GM11168 (cell line): ENCODE results near the gene DGKH.
"Not testable (repeated sequence)": the region's sequence is repeated elsewhere in the genome, so short reads cannot be mapped to it uniquely, and the experiment has no call there.

ENCODE experiments used
- in situ Hi-C: fragments of 300-500 bp; cut with MboI; formaldehyde crosslinking; loops from one replicate; pipeline ENCODE4 v1.12.0; 2022; ENCODE audit warnings: low sequenced_read_pairs; ENCODE audit not compliant: unreplicated experiment

The DGKH gene

DNA sequence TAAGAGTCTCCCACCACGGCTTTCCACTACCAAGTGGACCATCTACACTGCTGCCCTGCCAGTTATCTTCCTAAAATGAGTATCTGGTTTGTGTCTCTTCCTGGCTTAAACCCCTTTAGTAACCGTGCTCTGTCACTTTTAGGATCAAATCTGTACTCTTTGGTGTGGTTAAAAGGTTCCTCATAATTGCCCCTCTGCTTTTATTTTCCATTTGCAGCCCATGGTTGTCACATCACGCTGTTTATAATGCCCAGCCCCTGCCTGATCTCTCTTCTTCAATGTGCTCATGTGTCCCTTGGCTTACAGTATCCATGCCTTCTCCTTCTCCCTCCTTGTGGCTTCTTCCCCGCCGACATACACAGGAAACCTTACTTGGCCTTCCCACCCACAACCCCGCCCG lies 100.1 kb downstream of the DGKH start:
- in situ Hi-C loops, result no loop called here

DNA sequence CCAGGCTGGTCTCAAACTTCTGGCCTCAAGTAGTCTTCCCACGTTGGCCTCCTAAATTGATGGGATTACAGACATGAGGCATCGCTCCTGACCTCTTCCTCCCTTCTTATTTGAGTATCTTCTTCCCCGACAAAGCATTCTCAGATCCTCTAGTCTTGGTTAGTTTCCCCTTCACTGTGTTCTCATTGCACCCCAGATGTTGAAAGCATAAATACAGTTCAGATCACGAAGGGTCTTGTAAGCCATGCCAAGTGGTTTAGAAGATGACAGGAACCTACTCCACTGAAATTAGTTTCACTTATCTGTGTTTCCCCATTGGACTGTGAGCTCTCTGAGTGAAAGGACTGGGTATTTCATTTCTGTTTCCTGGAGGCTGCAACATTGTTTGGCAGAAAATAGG lies 100.7 kb downstream of the DGKH start:
- in situ Hi-C loops, result no loop called here

DNA sequence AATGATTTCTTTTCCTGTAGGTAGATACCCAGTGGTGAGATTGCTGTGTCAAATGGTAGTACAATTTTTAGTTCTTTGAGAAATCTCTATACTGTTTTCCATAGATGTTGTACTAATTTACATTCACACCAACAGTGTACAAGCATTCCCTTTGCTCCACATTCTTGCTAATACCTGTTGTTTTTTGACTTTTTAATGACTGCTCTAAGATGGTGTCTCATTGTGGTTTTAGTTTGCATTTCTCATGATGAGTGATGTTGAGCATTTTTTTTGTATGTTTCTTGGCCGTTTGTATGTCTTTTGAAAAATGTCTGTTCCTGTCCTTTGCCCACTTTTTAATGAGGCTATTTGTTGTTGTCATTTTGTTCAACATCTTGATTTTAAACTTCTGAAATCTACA lies 103.3 kb downstream of the DGKH start:
- in situ Hi-C loops, result no loop called here

DNA sequence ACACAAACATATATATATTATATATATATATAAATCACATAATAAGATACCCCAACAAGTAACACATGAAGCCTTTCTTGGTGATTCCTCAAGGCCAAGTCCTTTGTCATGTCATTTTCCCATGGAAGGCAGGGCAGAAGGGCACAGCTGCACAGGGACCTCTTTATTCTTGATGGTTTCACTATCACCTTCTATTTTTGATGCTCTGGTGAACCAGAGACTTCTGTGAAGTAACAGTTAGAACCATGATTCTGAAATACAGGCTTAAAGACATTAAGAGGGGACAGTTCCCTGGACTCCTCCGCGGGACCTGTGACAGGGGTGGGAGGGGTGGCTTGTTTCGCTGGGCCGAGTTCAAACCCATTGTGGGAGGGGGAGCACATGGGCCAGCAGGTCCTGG lies 104.0 kb downstream of the DGKH start:
- in situ Hi-C loops, result no loop called here

DNA sequence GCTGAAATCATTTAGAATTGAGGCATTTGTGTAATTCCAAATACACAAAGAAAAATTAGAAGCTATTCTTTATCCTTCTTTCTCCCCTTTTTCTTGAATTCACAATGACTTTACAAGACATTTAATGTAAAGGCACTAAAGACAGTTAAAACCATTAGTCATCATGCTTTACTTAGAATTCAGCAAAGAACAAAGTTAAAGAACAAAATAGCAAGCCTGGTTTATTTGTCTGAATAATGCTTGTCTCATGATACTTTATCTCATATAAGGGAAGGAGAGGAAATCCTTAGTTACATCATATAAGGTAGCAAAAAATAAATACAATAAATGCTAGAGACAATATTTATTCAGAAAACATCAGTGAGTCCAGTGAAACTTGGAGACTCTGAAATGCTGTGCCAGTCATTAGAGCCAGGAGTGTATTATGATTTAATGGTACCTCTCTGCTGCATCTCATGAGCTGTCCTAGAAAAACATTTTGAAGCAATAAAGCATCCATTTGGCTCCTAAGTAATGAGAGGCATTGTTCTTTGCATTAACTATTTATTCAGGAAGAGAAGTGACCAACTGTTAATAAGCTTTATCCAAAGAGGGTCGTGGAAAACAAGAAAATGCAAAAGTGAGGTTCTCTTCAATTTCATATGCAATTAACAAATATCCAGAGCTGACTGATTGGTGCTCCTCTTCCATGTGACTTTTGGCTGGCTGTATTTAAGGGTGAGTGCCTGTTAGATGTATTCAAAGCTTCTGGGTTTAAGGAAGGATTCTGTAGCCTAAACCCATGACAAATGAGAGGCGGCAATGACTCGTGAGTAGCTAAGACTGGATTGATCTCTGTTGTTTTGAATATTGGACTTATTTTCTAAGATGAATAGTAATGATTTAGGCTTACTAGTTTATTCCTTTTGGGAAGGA lies 105.0 kb downstream of the DGKH start:
- in situ Hi-C loops, result no loop called here

DNA sequence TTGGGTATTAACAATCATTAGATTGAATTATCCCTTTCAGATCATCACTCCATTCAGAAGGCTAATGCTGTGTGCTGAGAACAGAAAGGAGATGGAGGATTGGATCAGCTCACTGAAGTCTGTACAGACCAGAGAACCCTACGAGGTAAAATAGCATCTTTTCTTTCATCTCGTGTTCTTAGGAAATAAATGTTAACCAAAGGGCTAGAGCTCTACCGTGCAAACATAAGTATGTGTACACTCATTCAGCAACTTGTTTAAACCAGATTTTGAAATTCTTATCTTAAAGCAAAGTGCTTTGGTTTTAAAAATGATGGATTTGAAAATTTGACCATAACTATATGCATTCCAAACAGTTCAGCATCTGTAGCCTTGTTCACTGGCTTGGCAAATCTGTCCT lies 106.8 kb downstream of the DGKH start:
- in situ Hi-C loops, result no loop called here

DNA sequence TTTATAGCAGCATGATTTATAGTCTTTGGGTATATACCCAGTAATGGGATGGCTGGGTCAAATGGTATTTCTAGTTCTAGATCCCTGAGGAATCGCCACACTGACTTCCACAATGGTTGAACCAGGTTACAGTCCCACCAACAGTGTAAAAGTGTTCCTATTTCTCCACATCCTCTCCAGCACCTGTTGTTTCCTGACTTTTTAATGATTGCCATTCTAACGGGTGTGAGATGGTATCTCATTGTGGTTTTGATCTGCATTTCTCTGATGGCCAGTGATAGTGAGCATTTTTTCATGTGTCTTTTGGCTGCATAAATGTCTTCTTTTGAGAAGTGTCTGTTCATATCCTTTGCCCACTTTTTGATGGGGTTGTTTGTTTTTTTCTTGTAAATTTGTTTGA lies 114.9 kb downstream of the DGKH start:
- in situ Hi-C loops, result not testable (repeated sequence)

DNA sequence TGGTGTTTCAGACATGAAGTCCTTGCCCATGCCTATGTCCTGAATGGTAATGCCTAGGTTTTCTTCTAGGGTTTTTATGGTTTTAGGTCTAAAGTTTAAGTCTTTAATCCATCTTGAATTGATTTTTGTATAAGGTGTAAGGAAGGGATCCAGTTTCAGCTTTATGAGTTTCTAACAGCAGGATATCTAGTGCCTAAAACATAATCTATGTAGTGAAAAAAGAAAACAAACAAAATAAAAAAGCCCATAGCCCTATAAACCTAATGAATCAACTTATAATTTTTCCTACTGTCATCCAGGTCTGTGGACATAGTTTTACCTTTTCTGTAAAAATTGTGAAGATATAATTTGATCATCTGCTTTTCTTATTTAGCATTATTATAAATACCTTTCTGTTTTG lies 115.5 kb downstream of the DGKH start:
- in situ Hi-C loops, result not testable (repeated sequence)

DNA sequence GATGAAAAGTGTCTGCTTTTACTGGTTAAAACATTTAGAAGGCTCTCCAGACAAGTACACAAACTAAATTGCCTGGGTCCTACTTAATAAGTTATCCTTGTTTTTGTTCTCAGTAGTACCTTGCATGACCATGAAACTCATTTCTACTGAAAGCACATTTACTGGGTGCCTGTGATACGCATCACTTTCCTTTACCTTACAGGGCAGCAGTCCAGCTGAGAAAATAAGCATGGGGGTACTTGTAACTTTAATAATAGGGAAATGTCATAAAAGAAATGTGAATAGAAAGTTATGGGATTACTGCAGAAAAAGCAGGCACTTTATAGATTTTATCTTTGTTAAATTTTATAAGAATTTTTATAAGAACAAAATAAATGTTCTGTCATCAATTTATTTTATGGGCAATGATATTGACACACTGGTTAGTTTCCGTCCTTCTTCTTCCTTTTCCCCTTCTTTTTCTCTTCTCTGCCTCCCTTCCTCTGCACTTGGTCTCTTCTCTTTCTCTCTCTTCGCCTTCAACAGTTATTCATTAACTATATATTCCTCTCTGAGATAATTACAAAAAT lies 116.2 kb downstream of the DGKH start:
- in situ Hi-C loops, result no loop called here

DNA sequence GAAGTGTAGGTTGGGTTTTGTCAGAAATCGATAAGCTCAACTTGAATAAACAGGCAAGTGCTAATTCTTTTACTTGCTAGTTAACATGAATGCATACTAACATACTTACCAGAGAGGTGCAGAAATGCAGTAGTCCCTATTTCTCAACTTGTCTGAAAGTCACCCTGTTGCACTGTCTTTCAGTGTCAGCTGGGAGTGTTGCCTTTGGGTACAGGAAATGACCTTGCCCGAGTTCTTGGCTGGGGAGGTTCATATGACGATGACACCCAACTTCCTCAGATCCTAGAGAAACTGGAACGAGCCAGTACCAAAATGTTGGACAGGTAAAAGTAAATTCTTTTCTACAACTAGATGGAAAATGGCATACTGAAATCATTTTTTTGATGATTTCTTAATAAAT lies 120.0 kb downstream of the DGKH start:
- in situ Hi-C loops, result no loop called here

DNA sequence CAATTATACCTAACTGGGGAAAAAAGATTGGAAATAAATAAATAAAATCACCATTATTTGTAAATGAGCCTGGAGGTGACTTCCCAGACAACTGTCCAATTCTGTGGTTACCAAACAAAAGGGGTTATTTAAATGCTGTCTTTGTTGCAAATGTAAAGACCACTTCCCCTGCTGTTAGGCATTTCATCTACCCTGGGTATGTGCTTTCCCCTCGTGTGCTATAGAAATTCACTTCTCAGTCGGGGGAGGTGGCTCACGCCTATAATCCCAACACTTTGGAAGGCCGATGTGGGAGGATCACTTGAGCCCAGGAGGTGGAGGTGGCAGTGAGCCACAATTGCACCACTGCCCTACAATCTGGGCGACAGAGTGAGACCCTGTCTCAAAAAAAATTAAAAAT lies 121.6 kb downstream of the DGKH start:
- in situ Hi-C loops, result no loop called here

DNA sequence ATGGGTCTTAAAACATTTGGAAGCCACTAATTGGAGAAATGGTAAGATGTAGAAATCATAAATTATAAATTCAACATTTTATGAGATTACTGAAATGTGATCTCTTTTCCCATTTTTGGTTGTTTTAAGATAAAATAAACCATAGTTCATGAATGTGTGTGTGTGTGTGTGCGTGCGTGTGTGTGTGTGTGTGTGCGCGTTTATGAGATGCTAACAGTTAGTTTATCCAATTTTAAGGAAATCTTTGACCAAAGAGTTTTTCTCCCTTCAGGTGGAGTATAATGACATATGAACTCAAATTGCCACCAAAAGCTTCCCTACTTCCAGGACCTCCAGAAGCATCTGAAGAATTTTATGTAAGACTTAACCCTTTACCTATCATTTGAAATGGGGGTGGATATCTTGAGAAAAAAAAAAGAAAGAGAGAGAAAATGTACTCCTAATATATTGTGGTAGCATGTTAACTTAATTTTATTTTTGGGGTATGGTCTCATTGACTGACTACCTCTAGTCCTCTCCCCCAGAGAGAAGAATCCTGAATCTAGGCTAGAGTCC lies 125.4 kb downstream of the DGKH start:
- in situ Hi-C loops, result no loop called here

DNA sequence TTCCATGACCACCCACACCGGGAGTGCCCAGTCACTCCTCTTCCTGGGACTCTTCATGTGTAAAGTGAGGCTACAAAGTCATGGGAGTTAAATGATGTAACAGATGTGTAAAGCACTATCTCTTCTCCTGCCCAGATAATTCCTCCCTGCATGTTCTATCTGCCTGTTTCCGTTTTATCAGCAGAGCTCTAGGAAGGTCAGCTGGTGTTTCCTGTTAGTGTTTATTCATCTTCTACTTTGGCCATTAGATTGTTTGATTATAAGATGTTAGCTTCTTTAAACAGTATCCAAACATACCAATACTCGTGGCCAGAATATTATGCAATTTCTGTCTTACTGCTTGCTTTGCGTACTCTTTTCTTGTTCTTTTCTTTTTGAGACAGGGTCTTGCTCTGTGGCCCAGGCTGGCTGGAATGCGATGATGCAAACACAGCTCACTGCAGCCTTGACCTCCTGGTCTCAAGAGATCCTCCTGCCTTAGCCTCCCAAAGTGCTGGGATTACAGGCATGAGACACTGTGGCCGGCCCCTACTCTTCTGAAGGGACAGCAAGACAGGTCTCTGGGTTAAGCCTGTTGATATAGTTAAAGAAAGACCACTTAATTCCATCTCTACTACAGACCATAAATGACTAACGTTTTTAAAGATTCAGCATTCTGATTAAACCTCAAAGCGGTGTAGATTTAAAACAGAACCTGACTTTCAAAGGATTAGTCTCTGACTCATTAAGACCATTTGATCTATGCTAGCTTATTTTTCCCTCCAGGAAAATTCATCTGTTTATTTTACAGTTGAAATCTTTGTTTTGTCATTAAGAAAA lies 126.1 kb downstream of the DGKH start:
- in situ Hi-C loops, result no loop called here

DNA sequence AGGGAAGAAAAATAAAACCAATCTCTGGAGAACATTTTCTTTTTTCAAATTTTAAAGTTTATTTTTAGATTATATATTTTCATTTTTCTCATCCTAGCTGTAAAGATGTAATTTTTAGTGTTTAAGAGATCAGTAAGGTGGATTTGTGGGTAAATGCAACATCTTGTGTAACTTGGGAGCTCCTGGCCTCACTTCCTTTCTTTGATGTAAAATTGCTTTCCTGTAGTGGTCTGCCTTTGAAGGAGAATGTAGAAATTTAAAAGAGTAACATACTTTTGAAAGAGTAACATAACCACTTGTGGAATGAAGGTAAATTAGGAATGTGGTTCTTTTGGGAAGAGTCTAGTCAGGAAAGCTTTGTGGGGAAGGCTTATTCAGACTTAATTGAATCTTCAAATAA lies 127.8 kb downstream of the DGKH start:
- in situ Hi-C loops, result no loop called here

DNA sequence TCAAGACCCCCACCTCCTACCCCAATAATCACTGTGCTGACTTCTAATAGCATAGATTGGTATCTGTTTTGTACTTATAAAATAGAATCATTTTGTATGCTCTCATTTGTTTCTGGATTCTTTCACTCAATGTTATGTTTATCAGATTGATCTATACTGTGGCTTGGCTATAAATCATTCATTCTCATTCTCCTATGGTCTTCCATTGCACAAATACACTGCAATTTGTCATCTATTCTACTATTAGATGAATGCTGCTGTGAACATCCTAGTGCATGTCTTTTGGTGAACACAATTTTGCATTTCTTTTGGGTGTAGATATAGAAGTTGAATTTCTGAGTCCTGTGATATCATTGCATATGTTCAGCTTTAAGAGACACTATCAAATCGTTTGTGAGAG lies 128.7 kb downstream of the DGKH start:
- in situ Hi-C loops, result no loop called here

DNA sequence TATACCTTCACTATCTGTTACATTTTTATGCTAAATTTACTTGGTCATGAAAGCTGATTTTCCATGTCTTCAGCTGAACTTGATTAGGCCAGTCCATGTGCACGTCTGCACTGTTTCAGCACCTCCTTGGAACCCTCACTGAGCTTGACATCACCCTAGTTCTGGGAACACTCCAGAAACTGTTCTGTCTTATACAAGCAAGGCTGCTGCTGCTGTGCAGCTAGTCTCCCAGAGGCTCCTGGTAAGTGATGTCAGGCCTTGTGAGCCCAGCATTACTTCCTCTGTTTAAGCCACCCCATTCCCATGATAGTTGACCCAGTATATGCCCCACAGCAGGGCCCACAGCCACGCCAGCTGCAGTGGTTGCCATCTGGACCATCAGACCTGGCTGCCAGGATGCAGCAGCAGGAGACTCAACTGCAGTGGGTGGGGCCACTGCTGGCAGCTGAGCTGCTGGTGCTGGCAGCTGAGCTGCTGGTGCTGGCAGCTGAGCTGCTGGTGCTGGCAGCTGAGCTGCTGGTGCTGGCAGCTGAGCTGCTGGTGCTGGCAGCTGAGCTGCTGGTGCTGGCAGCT lies 133.0 kb downstream of the DGKH start:
- in situ Hi-C loops, result no loop called here

DNA sequence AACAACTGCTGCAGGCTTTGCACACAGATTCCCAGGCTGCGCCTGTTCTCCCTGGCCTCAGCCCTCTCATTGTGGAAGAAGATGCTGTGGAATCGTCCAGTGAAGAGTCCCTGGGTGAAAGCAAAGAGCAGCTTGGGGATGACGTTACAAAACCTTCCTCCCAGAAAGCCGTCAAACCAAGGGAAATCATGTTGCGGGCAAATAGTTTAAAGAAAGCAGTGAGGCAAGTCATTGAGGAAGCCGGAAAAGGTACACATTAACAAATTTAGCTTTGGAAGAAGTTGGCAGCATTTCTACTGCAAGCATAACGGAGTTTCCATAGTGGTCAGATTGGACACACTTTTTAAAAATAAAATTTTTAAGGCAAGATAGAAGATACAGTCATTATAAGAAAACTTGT lies 140.6 kb downstream of the DGKH start:
- in situ Hi-C loops, result no loop called here

DNA sequence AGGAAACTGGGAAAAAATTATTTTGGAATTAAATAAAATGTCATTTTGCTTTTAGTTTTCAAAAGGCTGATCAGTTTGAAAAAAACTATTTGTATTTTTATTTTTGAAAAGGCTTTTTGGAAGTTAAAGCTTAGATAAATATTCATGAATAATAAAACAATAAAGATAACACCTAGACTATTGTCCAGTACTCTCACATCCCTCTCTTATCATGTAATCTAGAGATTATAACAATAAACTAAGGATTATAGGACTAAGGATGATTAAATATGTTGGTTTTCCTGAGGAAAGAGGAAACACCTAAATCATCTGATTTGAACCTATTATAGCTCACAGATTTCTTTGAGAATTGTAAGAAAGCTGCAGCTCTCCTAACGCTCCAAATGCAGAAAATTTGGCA lies 142.1 kb downstream of the DGKH start:
- in situ Hi-C loops, result no loop called here

DNA sequence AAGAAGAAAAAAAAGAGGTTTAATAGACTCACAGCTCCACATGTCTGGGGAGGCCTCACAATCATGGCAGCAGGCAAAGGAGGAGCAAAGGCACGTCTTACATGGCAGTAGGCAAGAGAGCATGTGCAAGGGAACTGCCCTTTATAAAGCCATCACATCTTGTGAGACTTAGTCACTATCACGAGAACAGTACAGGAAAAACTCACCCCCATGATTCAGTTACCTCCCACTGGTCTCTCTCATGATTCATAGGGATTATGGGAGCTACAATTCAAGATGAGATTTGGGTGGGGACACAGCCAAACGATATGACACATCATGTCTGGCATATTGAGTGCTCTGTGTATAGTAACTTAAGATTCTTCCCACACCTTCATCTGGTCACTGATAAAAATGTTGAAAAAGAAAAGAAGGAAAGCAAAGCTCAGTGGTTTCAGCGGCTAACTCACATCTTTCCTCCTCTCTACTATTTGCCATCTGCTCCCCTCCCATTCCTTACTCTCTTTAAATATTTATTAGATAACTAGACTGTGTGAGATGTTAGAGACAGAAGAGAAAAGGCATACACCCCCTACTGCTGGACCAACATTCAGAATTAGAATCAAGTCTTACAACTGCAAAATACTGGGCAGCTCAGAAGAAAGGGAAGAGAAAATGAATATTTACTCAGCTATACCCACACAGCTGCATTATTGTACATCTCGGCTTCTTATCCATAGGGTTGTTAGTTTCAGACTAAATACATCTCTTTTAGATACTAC lies 163.4 kb downstream of the DGKH start:
- in situ Hi-C loops, result no loop called here

DNA sequence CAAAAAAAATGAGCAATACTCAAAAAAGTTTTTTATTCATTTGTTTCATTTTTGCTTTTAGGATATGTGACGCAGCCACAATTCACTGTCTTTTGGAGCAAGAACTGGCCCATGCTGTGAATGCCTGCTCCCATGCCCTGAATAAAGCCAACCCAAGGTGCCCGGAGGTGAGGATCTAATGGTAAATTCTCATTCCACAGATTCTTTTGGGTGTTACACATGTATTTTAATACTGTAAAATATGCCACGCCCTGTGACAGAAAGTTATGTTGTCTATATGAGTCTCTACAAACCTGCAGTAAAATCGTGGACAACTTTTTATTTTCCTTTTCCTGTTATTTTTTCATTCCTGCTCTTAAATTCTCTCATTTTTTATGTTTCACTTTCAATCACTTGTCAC lies 166.0 kb downstream of the DGKH start:
- in situ Hi-C loops, result no loop called here
